ENCODE data around the gene APEH.

Gene APEH

DNA sequence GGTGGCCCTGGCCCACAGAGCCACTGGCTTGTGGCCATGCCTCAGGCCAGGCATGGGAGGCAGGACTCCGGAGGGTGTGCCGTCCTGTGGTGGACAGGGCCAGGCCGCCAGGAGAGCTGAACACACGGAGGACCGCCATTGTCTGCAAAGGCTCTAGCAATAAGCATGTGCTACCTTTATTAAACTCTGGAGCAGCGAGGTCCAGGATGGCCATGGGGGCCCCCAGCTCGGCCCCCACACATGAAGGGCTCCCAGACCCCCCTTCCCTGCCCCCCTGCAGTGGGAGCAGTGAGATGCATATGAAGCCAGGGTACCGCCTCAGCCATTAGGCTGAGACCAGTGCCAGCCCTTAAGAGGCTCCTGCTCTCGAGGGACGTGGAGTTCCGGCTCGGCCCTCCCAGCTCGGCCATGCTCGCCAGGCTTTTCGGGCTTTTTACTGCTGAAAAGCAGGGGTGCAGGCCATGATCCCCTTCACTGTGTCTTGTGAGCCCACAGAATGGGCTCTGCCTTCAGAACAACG, 42.6 kb downstream of the APEH start:
- Histone ChIP-seq H3K4me3 (ENCODE audit: low read depth, low read length) (no peak overlapping the region), H3K27me3 (no peaks in the 10 kb centered on the region), H3K36me3 (no peaks in the 10 kb centered on the region), H3K4me1 (no peaks in the 10 kb centered on the region), H3K9me3 (no peaks in the 10 kb centered on the region)
- TF ChIP-seq, protein P1, sequence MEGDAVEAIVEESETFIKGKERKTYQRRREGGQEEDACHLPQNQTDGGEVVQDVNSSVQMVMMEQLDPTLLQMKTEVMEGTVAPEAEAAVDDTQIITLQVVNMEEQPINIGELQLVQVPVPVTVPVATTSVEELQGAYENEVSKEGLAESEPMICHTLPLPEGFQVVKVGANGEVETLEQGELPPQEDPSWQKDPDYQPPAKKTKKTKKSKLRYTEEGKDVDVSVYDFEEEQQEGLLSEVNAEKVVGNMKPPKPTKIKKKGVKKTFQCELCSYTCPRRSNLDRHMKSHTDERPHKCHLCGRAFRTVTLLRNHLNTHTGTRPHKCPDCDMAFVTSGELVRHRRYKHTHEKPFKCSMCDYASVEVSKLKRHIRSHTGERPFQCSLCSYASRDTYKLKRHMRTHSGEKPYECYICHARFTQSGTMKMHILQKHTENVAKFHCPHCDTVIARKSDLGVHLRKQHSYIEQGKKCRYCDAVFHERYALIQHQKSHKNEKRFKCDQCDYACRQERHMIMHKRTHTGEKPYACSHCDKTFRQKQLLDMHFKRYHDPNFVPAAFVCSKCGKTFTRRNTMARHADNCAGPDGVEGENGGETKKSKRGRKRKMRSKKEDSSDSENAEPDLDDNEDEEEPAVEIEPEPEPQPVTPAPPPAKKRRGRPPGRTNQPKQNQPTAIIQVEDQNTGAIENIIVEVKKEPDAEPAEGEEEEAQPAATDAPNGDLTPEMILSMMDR (IDR thresholded peaks at IDR 0.05; ENCODE audit: low read depth, low read length), result no peak
- DNase-seq, result no peak

DNA sequence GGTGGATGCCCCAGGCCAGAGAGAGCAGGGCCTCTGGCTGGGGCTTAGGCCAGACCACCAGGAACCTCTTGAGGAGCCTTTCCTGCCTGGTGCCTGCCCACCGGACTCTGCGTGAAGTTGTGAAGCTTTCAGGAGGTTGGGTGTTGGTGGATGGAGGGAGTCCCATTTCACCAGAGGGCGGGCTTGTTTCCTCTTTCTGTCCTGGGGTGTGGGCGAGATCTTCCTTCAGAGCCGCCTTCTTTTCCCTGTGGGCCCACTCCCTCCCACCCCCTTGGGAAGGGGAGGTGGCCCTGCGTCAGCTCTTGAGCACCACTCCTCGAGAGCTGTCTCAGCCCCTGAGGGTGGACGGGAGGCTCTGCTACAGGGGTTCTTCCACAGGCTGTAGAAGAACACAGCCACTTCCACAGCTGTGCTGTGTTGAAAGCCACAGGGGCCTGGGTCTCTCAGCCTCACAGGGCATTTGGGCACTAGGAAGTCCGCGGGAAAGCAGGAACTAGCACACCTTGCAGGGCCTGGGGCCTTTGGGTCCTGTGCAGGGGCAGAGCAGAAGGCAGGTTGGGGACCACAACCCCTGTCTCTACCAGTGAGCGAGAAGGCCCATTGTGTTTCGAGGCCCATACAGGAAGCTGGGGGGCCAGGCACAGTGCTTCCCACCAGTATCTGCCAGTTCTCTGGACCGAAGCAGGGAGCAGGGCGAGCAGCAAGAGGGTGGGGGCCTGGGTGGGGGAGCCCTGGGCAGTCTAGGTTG, 43.2 kb downstream of the APEH start:
- no peaks in the 10 kb centered on the region for H3K4me1 ChIP-seq
- H3K4me3 ChIP-seq (ENCODE audit: low read depth, low read length), result no peak overlapping the region
- H3K36me3 ChIP-seq, result no peaks in the 10 kb centered on the region; the same call in 1 of the 2 replicates
- DNase-seq, result no peak
- no peaks in the 10 kb centered on the region for H3K27me3 ChIP-seq
- TF ChIP-seq, protein P1 (IDR thresholded peaks at IDR 0.05; ENCODE audit: low read depth, low read length), result no peak
- H3K9me3 ChIP-seq, result no peaks in the 10 kb centered on the region

DNA sequence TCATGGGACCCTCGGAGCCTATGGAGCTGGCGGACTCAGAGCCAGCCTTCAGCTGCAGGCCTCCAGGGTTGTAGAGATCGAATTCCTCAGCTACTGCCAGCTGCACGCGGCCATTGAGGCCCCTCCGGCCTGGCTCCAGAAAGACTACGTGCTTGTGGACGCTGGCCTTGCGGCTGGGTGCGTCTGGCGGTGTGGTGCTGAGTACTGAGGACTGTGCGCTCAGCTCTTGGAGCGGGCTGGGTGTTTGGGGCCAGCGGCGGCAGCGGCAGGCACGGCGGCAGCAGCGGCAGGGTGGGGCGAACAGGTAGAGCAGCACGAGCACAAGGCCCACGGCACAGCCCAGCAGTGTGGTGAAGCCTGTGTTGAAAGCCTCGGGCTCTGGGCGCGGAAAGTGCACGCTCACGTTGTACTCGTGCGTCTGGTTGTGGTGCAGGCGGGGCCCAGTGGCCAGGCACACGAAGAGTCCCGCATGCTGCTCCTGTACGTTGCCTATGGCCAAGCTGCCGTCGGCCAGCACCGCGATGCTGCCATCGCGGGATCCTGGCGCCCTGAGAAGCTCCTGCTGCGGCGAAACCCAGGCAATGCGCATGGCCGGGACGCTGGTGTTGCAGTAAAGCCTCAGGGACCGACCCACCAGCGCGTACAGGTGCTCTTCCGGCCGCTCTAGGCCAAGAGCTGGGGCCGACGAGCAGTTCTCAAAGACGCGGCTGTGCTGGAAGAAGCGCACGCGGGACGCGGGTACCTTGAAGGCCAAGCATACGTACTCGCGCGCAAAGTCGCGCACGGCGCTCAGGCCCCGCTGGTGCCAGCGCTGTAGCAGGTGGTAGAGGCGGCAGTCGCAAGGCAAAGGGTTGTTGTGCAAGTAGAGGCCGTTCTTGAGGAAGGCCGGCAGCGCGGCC, 44.1 kb downstream of the APEH start:
- Histone ChIP-seq H3K9me3 (no peaks in the 10 kb centered on the region), H3K27me3 (no peaks in the 10 kb centered on the region), H3K4me3 (ENCODE audit: low read depth, low read length) (peak overlapping the region; percentile 49; the same call in 1 of the 2 replicates), H3K36me3 (no peaks in the 10 kb centered on the region; the same call in 1 of the 2 replicates), H3K4me1 (no peaks in the 10 kb centered on the region)
- DNase-seq, result no peak
- TF ChIP-seq, protein P1 (IDR thresholded peaks at IDR 0.05; ENCODE audit: low read depth, low read length), result no peak

DNA sequence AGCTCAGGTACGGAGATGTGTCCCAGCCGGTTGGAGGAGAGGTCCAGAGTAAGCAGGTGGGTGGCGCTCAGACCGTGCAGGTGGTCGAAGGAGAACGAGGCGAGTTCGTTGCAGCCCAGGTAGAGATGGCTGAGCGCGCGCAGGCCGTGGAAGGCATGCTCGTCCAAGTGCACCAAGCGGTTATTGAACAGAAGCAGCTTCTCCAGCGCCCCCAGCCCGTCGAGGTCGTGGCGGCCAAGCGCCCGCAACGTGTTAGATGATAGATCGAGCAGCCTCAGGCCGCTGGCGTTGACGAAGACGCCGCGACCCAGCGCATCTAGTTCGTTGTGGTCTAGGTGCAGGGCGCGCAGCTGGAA, 44.7 kb downstream of the APEH start:
- Histone ChIP-seq H3K27me3 (no peaks in the 10 kb centered on the region), H3K9me3 (no peaks in the 10 kb centered on the region), H3K4me3 (ENCODE audit: low read depth, low read length) (peak overlapping the region; percentile 49), H3K36me3 (no peaks in the 10 kb centered on the region; the same call in 1 of the 2 replicates), H3K4me1 (no peaks in the 10 kb centered on the region)
- TF ChIP-seq, protein P1 (IDR thresholded peaks at IDR 0.05; ENCODE audit: low read depth, low read length), result no peak
- DNase-seq, result no peak

DNA sequence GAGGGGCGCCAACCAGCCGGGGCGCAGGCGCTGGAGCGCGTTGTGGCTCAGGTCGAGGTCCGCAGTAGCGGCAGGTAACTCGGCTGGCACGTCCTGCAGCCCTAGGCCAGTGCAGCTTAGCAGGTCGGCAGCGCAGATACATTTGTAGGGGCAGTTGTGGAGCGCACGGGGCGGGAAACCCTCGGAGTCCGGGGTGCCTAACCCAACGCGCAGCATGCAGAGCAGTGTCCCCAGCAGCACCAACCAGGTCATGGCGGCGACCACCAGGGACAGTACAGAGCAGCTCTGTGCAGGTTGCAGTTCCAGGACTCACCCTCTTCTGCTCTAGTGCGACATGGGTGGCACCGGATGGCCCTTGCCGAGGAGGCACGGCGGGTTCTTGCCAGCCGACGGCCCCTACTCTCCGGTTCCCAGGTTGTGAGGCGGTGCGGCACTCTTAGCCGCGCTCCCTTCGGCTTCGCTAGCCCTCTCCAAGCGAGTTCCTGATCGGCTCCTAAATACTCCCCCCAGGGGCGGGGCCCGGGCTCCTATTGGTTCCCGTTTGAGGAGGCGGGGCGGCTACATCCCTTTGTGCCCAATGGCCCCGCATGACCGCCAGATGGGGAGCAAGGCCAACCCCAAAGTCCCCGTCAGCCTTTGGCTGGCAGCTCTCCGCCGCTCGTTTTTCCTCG, 45.2 kb downstream of the APEH start, which contains the start of gene AMIGO3:
Gene AMIGO3, minus strand, starts transcription at position 471 of the 671 bp plus-strand sequence. Its CDS starts 219 bp downstream, at position 252.
- H3K36me3 ChIP-seq, result no peaks in the 10 kb centered on the region; the same call in 1 of the 2 replicates

More for the DNA sequence above, 45.2 kb downstream of the APEH start, which contains the start of gene AMIGO3:
- H3K27me3 ChIP-seq, result no peaks in the 10 kb centered on the region
- no peaks in the 10 kb centered on the region for H3K9me3 ChIP-seq
- DNase-seq, result peak; percentile 93
- H3K4me3 ChIP-seq (ENCODE audit: low read depth, low read length), result peak within 1 kb of the TSS; percentile 49
- TF ChIP-seq, protein P1 (IDR thresholded peaks at IDR 0.05; ENCODE audit: low read depth, low read length), result no peak; the same call in 1 of the 2 replicates
- H3K4me1 ChIP-seq, result no peaks in the 10 kb centered on the region

All from BE2C (cell line).